Cardiac muscle cell (in vitro differentiated cells and primary cell): ENCODE measurements around the gene TUBA4B. TPM values are rescaled to one million over a fixed set of nuclear protein-coding genes. Genes with fewer than 3 reads are reported as not detected.

Source experiments
- DNase-seq, 2 donors: peaks; one replicate each; pipeline versions ENCODE4 v3.0.0 to v3.0.0-alpha.2; 2010 to 2017; ENCODE audit warnings: low read depth in 1 of 2, low spot score in 1 of 2
- H3K27ac ChIP-seq: fragments of 200-600 bp; sonication (generic); 2 replicates; pipeline ENCODE4 v1.5.1; 2016
- H3K27me3 ChIP-seq: fragments of 200-600 bp; sonication (generic); 2 replicates; pipeline ENCODE4 v1.6.0; 2016; ENCODE audit warnings: control low read depth
- H3K36me3 ChIP-seq: fragments of 200-600 bp; sonication (generic); 2 replicates; pipeline ENCODE4 v1.5.1; 2016; ENCODE audit warnings: control low read depth
- H3K4me1 ChIP-seq: fragments of 200-600 bp; sonication (generic); 2 replicates; pipeline ENCODE4 v1.8.1; 2017; ENCODE audit warnings: low read depth, mild to moderate bottlenecking, mixed run types
- H3K4me3 ChIP-seq: fragments of 200-600 bp; sonication (generic); 2 replicates; pipeline ENCODE4 v1.5.1; 2016; ENCODE audit warnings: mild to moderate bottlenecking
- H3K9me3 ChIP-seq: fragments of 200-600 bp; sonication (generic); 2 replicates; pipeline ENCODE4 v1.5.1; 2017; ENCODE audit warnings: low read depth, mild to moderate bottlenecking, control low read depth
- polyA plus RNA-seq: library from polyadenylated mRNA; unstranded; fragments of >200 nt; fragmentation: Nextera tagmentation; extraction: Ambion mirVana; gene quantifications from 2 replicates; pipeline ENCODE4 v1.2.1, GENCODE V29; 2016
- total RNA-seq: library from RNA; depleted of rRNA; stranded (reverse); fragments of >200 nt; gene quantifications from 2 replicates; pipeline ENCODE4 v1.2.3, GENCODE V29; 2016
- TF ChIP-seq, protein P1 (sequence below): IDR thresholded peaks from 2 replicates; pipeline ENCODE4 v1.5.1; 2012; ENCODE audit warnings: low read depth, mild to moderate bottlenecking, low read length

Gene TUBA4B
- total RNA-seq: not detected in 2 replicates
- polyA plus RNA-seq: not detected in 2 replicates

DNA sequence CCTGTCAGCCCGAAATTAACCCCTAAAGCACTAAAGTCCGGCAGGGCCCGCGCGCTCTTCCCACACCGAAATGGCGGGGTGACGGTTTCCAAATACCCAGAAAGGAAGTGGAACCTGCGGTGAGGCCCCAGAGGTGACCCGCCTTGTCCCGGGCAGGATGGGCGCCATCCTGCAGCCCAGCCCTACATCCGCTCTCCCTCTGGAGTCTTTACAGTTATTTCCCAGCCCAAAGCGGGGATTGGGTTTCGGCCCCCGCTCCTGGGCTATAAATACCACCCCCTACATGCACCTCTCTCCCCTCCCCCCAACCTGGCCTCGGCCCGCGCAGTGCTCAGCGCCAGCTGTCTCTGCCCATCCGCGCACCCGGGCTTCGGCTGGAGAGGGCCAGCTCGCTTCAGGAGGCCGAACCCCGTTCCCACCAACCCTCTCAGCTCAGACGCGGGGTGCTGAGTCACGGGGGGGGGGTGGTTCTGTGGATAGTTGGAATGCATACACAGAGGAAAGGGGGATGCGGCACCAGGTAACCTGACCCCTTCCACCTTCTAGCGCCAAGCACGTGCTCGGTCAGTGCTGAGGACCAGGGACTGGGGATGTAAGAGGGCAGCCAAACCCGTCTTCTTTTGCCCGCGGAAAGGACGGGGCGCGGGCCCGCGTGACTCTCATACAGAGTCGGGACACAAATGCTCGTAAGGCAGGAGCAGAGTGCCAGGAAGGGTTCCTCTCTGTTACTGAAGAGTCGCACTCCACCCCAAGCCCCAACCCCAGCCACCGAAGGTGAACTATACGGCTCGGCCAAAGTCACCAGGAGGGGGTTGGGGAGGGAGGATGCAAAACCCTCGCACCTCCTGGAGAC lies at the start of gene TUBA4B:
TSS of gene TUBA4B (plus strand) at position 344 of the 853 bp plus-strand sequence. CDS start at position 509, 165 bp downstream.
- H3K27ac ChIP-seq: no peak within 1 kb of the TSS
- no peaks in the 10 kb centered on the region for H3K36me3 ChIP-seq
- H3K4me1 ChIP-seq: peaks cover 12% of the 10 kb centered on the region
- no peak for DNase-seq
- H3K9me3 ChIP-seq: no peaks in the 10 kb centered on the region
- TF ChIP-seq, protein P1, sequence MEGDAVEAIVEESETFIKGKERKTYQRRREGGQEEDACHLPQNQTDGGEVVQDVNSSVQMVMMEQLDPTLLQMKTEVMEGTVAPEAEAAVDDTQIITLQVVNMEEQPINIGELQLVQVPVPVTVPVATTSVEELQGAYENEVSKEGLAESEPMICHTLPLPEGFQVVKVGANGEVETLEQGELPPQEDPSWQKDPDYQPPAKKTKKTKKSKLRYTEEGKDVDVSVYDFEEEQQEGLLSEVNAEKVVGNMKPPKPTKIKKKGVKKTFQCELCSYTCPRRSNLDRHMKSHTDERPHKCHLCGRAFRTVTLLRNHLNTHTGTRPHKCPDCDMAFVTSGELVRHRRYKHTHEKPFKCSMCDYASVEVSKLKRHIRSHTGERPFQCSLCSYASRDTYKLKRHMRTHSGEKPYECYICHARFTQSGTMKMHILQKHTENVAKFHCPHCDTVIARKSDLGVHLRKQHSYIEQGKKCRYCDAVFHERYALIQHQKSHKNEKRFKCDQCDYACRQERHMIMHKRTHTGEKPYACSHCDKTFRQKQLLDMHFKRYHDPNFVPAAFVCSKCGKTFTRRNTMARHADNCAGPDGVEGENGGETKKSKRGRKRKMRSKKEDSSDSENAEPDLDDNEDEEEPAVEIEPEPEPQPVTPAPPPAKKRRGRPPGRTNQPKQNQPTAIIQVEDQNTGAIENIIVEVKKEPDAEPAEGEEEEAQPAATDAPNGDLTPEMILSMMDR: no peak
- H3K27me3 ChIP-seq: peaks cover 69% of the 10 kb centered on the region
- peak within 1 kb of the TSS; percentile 33 for H3K4me3 ChIP-seq

DNA sequence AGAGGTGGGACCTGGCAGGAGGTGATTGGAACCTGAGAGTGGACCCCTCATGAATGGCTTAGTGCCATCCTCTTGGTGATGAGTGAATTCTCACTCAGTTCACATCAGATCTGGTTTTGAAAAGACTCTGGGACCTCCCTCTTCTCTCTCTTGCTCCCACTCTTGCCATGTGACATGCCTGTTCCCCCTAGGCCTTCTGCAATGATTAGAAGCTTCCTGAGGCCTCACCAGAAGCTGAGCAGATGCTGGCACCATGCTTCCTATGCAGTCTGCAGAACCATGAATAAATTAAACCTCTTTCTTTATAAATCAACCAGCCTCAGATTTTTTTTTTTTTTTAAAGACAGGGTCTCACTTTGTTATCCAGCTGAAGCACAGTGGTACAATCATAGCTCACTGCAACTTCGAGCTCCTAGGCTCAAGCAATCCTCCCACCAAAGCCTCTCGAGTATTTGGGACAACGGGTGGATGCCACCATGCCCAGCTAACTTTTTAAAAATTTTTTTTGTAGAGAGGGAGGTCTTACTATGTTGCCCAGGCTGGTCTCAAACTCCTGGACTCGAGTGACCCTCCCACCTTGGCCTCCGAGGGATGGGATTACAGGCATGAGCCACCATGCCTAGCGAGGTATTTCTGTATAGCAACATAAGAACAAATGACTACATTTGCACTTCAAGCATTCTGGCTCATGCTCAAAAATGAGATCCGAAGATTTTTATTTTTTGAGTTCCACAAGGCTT lies 48.4 kb upstream of the TUBA4B start:
- no peaks in the 10 kb centered on the region for H3K9me3 ChIP-seq
- no peaks in the 10 kb centered on the region for H3K4me1 ChIP-seq
- TF ChIP-seq, protein P1: no peak
- peaks cover 8% of the 10 kb centered on the region for H3K36me3 ChIP-seq
- no peaks in the 10 kb centered on the region for H3K27me3 ChIP-seq
- H3K4me3 ChIP-seq: no peak overlapping the region
- DNase-seq: no peak
- no peak overlapping the region for H3K27ac ChIP-seq

DNA sequence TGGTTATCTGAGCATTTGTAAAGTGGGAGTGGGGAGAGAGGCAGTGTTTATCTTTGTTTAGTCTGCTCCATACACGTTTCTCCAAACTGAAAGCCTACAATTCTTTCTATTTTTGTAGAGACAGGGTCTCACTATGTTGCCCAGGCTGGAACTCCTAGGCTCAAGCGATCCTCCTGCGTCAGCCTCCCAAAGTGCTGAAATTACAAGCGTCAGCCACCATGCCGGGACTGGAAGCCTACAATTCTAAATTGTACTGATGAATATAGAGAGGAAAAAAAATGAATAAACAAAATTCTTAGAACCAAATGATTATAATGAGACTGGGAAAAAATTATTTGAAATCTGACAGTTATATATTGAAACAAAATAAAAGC lies 47.9 kb upstream of the TUBA4B start:
- H3K9me3 ChIP-seq: no peaks in the 10 kb centered on the region
- H3K4me1 ChIP-seq: no peaks in the 10 kb centered on the region
- TF ChIP-seq, protein P1: no peak
- peaks cover 8% of the 10 kb centered on the region for H3K36me3 ChIP-seq
- no peak for DNase-seq
- H3K27me3 ChIP-seq: no peaks in the 10 kb centered on the region
- no peak overlapping the region for H3K27ac ChIP-seq
- H3K4me3 ChIP-seq: no peak overlapping the region

DNA sequence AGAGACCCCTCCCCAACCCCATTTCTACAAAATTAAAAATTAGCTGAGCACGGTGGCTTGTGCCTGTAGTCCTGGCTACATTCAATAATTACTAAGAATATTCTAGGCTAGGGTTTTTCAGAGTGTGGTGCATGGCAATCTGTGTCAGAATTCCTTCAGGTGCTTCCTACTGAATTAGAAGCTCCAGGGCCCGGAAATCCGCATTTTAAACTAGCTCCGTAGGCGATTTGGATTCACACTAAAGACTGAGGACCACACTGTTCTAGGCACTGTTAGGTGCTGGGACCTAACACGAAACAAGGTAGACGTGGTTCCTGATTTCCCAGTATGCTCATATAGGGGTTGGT lies 47.1 kb upstream of the TUBA4B start:
- no peak for DNase-seq
- H3K27ac ChIP-seq: peak overlapping the region; percentile 86
- H3K9me3 ChIP-seq: no peaks in the 10 kb centered on the region
- H3K4me1 ChIP-seq: no peaks in the 10 kb centered on the region
- TF ChIP-seq, protein P1: no peak
- H3K27me3 ChIP-seq: no peaks in the 10 kb centered on the region
- peak overlapping the region; percentile 69 for H3K4me3 ChIP-seq
- H3K36me3 ChIP-seq: peaks cover 8% of the 10 kb centered on the region

DNA sequence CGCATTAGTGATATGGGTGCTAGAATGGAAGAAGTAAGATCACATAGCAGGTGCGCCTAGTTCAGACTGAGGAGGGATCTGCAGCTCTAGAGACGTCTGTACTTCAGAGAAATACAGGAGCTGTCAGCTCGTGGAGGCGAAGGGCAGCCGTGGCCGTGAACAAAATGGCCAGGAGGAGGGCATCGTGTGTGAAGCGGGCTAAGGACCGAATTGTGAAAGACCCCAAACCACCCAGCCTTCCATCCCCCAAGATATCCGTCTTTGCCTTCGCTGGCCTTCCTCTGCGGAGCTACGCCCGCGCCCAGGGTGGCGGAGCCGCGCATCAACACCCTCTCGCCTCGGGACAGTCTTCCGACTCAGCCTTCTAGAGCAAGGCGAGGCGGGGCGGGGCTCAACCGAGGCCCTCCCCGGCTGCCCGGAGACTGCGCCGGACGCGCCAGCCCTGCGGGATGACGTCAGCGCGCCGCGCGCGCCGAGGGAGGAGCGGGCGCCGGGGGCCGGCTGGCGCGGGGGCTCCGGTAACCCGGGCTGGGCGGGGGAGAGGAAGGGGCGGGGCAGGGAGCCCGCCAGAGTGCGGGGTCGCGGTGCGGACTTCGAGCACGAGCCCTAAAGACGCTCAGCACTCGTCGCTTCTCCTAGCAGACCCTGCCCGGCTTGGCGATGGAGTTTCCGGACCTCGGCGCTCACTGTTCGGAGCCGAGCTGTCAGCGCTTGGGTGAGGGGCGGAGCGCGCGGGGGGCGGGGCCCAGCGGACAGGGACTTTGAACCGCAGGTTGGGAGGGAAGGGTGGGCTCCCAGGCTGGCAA lies 46.5 kb upstream of the TUBA4B start, which contains the start of gene ZFAND2B:
TSS of gene ZFAND2B (plus strand) at position 455 of the 806 bp plus-strand sequence. CDS start at position 661, 206 bp downstream.
- Histone ChIP-seq H3K36me3 (peaks cover 8% of the 10 kb centered on the region), H3K4me1 (no peaks in the 10 kb centered on the region), H3K9me3 (no peaks in the 10 kb centered on the region), H3K27ac (peak within 1 kb of the TSS; percentile 86), H3K27me3 (no peaks in the 10 kb centered on the region), H3K4me3 (peak within 1 kb of the TSS; percentile 69)
- TF ChIP-seq, protein P1: no peak
- peak; percentile 95 to 97 for DNase-seq
